Neural progenitor cell (in vitro differentiated cells): ENCODE measurements around the gene NAPSA. TPM values are rescaled to one million over a fixed set of nuclear protein-coding genes. Genes with fewer than 3 reads are reported as not detected.

Source experiments
- DNase-seq: peaks from one replicate; pipeline ENCODE4 v3.0.0-alpha.2; 2016; ENCODE audit warnings: low spot score
- H2AFZ ChIP-seq: fragments of 200-600 bp; sonication (generic); replicated peaks from 2 replicates; pipeline ENCODE4 v1.6.1; 2016; ENCODE audit warnings: antibody characterized with exemption
- H3F3A ChIP-seq: fragments of 200-600 bp; sonication (generic); 2 replicates; pipeline ENCODE4 v1.6.1; 2016; ENCODE audit warnings: antibody characterized with exemption, low read depth
- H3K27ac ChIP-seq: fragments of 200-600 bp; sonication (generic); 2 replicates; pipeline ENCODE4 v1.5.1; 2016; ENCODE audit warnings: mild to moderate bottlenecking
- H3K27me3 ChIP-seq: fragments of 200-600 bp; sonication (generic); 2 replicates; pipeline ENCODE4 v1.6.1; 2016; ENCODE audit warnings: mild to moderate bottlenecking, moderate library complexity
- H3K36me3 ChIP-seq: fragments of 200-600 bp; sonication (generic); 2 replicates; pipeline ENCODE4 v1.5.1; 2016
- H3K4me1 ChIP-seq: fragments of 200-600 bp; sonication (generic); 2 replicates; pipeline ENCODE4 v1.6.1; 2016; ENCODE audit warnings: mixed run types
- H3K4me2 ChIP-seq: fragments of 200-600 bp; sonication (generic); 2 replicates; pipeline ENCODE4 v1.6.1; 2016
- H3K4me3 ChIP-seq: fragments of 200-600 bp; sonication (generic); 2 replicates; pipeline ENCODE4 v1.5.1; 2016
- H3K79me2 ChIP-seq: fragments of 200-600 bp; sonication (generic); 2 replicates; pipeline ENCODE4 v1.6.1; 2016; ENCODE audit warnings: low read depth
- H3K9ac ChIP-seq: fragments of 200-600 bp; sonication (generic); 2 replicates; pipeline ENCODE4 v1.6.1; 2016
- H3K9me3 ChIP-seq: fragments of 200-600 bp; sonication (generic); 2 replicates; pipeline ENCODE4 v1.5.1; 2016; ENCODE audit warnings: low read depth
- H4K20me1 ChIP-seq: fragments of 200-600 bp; sonication (generic); 2 replicates; pipeline ENCODE4 v1.6.1; 2016; ENCODE audit warnings: low read depth
- H3K27ac Mint-ChIP-seq: 3 replicates; pipeline ENCODE4 v1.8.0; 2021; ENCODE audit warnings: mixed read lengths
- H3K27me3 Mint-ChIP-seq: 2 replicates; pipeline ENCODE4 v1.8.0; 2022; ENCODE audit warnings: low read depth, mild to moderate bottlenecking, inconsistent platforms, moderate library complexity, mixed read lengths; ENCODE audit not compliant: insufficient read depth
- H3K36me3 Mint-ChIP-seq: 3 replicates; pipeline ENCODE4 v1.8.0; 2021; ENCODE audit warnings: mixed read lengths
- H3K4me1 Mint-ChIP-seq: 3 replicates; pipeline ENCODE4 v1.8.0; 2021; ENCODE audit warnings: mixed read lengths
- H3K4me3 Mint-ChIP-seq: 3 replicates; pipeline ENCODE4 v1.8.0; 2021; ENCODE audit warnings: mild to moderate bottlenecking, moderate library complexity, mixed read lengths
- H3K9me3 Mint-ChIP-seq: 3 replicates; pipeline ENCODE4 v1.8.0; 2020; ENCODE audit warnings: mixed read lengths
- EZH2 ChIP-seq: fragments of 200-600 bp; sonication (generic); IDR thresholded peaks from 2 replicates; pipeline ENCODE4 v1.6.1; 2017; ENCODE audit warnings: antibody characterized with exemption, mild to moderate bottlenecking, moderate library complexity
- EZH2phosphoT487 ChIP-seq: fragments of 200-600 bp; sonication (generic); IDR thresholded peaks from 2 replicates; pipeline ENCODE4 v1.6.1; 2017; ENCODE audit warnings: antibody characterized with exemption
- total RNA-seq: library from RNA; depleted of rRNA; stranded (reverse); fragments of >200 nt; gene quantifications from 2 replicates; pipeline ENCODE4 v1.2.3, GENCODE V29; 2015; ENCODE audit warnings: low replicate concordance
- TF ChIP-seq, protein P1 (sequence below): fragments of 200-600 bp; sonication (generic); IDR thresholded peaks from 2 replicates; pipeline ENCODE4 v1.5.1; 2017; ENCODE audit warnings: antibody characterized with exemption, mild to moderate bottlenecking

The NAPSA gene
- total RNA-seq, 1 donor from 2014 or later, result 0.11 TPM

DNA sequence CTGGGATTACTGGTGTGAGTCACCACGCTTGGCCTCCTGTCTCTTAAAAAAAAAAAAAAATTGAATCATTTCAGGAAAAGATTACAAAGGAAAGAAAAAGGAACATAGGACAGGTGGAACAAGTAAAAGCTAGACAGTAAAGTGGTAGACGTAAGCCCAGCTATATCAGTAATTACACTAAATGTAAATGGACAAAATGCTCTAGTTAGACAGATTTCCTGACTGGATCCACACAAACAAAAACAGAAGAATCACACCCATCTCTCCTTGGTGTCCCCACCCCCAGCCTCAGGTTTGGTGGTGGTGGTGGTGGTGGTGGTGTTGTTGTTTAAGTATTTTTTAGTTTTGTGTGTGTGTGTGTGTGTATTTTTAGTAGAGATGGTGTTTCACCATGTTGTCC lies 47.0 kb upstream of the NAPSA start:
- H3K27ac ChIP-seq, result no peak overlapping the region
- no peaks in the 10 kb centered on the region for H3K4me1 ChIP-seq
- peaks cover 3% of the 10 kb centered on the region for H3K4me1 Mint-ChIP-seq
- H3K9me3 Mint-ChIP-seq, result no peaks in the 10 kb centered on the region
- H3K4me3 ChIP-seq, result no peak overlapping the region
- no peaks in the 10 kb centered on the region for H3K79me2 ChIP-seq
- H3K27me3 ChIP-seq, result no peaks in the 10 kb centered on the region
- no peak overlapping the region for H3K9ac ChIP-seq
- no peak for TF ChIP-seq EZH2
- TF ChIP-seq, protein P1, sequence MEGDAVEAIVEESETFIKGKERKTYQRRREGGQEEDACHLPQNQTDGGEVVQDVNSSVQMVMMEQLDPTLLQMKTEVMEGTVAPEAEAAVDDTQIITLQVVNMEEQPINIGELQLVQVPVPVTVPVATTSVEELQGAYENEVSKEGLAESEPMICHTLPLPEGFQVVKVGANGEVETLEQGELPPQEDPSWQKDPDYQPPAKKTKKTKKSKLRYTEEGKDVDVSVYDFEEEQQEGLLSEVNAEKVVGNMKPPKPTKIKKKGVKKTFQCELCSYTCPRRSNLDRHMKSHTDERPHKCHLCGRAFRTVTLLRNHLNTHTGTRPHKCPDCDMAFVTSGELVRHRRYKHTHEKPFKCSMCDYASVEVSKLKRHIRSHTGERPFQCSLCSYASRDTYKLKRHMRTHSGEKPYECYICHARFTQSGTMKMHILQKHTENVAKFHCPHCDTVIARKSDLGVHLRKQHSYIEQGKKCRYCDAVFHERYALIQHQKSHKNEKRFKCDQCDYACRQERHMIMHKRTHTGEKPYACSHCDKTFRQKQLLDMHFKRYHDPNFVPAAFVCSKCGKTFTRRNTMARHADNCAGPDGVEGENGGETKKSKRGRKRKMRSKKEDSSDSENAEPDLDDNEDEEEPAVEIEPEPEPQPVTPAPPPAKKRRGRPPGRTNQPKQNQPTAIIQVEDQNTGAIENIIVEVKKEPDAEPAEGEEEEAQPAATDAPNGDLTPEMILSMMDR, result no peak
- no peak overlapping the region for H3K4me2 ChIP-seq
- H3K36me3 Mint-ChIP-seq, result peaks cover 11% of the 10 kb centered on the region
- no peak overlapping the region for H3K4me3 Mint-ChIP-seq
- H3K27ac Mint-ChIP-seq, result no peak overlapping the region
- H3F3A ChIP-seq, result peaks cover 12% of the 10 kb centered on the region
- H2AFZ ChIP-seq, result no peak overlapping the region
- no peaks in the 10 kb centered on the region for H3K36me3 ChIP-seq
- H3K27me3 Mint-ChIP-seq, result peaks cover 2% of the 10 kb centered on the region
- no peaks in the 10 kb centered on the region for H3K9me3 ChIP-seq
- H4K20me1 ChIP-seq, result peaks cover 10% of the 10 kb centered on the region
- no peak for DNase-seq

DNA sequence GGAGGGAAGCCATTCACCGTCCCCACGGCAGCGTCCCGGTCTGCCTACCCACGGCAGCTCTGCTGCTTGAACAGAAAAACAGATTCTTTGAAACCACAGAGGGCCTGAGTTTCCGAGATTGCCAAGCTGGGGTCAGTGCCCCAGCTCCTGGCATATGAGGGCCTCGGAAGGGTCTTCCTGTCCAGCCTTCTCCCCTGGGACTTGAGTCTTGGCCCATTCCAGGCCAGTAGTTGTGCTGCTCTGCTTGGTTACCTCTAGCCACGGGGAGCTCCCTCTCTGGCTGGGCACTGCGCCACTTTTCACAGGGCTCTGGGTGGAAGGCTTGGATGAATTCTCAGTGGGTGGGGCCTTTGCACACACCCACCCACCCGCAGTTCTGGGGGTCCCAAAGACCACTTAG lies 44.7 kb upstream of the NAPSA start:
- H3K9me3 Mint-ChIP-seq, result no peaks in the 10 kb centered on the region
- H3K36me3 Mint-ChIP-seq, result peaks cover 11% of the 10 kb centered on the region
- peaks cover 8% of the 10 kb centered on the region for H4K20me1 ChIP-seq
- DNase-seq, result no peak
- peaks cover 4% of the 10 kb centered on the region for H3K27me3 Mint-ChIP-seq
- H3K4me3 ChIP-seq, result no peak overlapping the region
- no peaks in the 10 kb centered on the region for H3K79me2 ChIP-seq
- no peaks in the 10 kb centered on the region for H3K9me3 ChIP-seq
- no peak overlapping the region for H2AFZ ChIP-seq
- H3K4me2 ChIP-seq, result no peak overlapping the region
- no peak overlapping the region for H3K27ac ChIP-seq
- TF ChIP-seq EZH2 (no peak), EZH2phosphoT487 (no peak)
- TF ChIP-seq, protein P1, result no peak
- peaks cover 3% of the 10 kb centered on the region for H3K4me1 Mint-ChIP-seq
- H3K27ac Mint-ChIP-seq, result no peak overlapping the region
- peaks cover 12% of the 10 kb centered on the region for H3F3A ChIP-seq
- no peaks in the 10 kb centered on the region for H3K27me3 ChIP-seq
- no peak overlapping the region for H3K4me3 Mint-ChIP-seq
- no peak overlapping the region for H3K9ac ChIP-seq
- H3K4me1 ChIP-seq, result no peaks in the 10 kb centered on the region
- H3K36me3 ChIP-seq, result no peaks in the 10 kb centered on the region

DNA sequence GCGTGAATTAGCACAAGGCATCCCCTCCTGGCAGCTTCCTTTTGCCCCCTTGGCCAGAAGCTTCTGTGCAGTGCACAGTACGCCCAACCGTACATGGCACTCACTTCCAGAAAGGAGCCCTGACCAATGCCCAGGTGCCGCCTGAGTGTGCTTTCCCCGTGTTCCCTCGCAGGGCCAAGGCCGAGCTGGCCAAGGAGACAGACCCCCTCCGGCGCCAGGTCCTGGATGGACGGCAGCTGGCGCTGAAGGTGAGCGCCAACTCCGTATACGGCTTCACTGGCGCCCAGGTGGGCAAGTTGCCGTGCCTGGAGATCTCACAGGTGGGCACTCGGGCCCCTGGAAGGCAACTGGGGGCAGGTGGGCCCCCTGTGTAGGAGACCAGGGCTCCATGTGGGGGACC lies 43.9 kb upstream of the NAPSA start:
- H3K9me3 Mint-ChIP-seq, result no peaks in the 10 kb centered on the region
- Histone ChIP-seq H3K4me3 (no peak overlapping the region), H3K27ac (no peak overlapping the region), H3K79me2 (no peaks in the 10 kb centered on the region), H3K4me1 (no peaks in the 10 kb centered on the region), H4K20me1 (peaks cover 5% of the 10 kb centered on the region), H3K9ac (no peak overlapping the region), H3K36me3 (no peaks in the 10 kb centered on the region), H3K4me2 (no peak overlapping the region), H3F3A (peaks cover 10% of the 10 kb centered on the region), H2AFZ (no peak overlapping the region), H3K27me3 (no peaks in the 10 kb centered on the region), H3K9me3 (no peaks in the 10 kb centered on the region)
- H3K27ac Mint-ChIP-seq, result no peak overlapping the region
- H3K4me1 Mint-ChIP-seq, result peaks cover under 1% of the 10 kb centered on the region
- peaks cover 11% of the 10 kb centered on the region for H3K36me3 Mint-ChIP-seq
- TF ChIP-seq, protein P1, result no peak
- no peak for TF ChIP-seq EZH2phosphoT487
- TF ChIP-seq EZH2, result no peak
- DNase-seq, result no peak
- peaks cover 4% of the 10 kb centered on the region for H3K27me3 Mint-ChIP-seq
- H3K4me3 Mint-ChIP-seq, result no peak overlapping the region
